SKM-1 treated with dmso at 0.1 percent for 144 hours (cell line): ENCODE measurements around the gene CYP2D6.
A peak's percentile ranks its signal among the peaks of the same experiment; 100 is the strongest.
"Not testable (repeated sequence)": the region's sequence is repeated elsewhere in the genome, so short reads cannot be mapped to it uniquely, and the experiment has no call there.

Experiments used
- DNase-seq: peaks from one replicate; lab custom pipeline; 2025; ENCODE audit not compliant: unreplicated experiment; lab: John Stamatoyannopoulos, UW

CYP2D6 gene

DNA sequence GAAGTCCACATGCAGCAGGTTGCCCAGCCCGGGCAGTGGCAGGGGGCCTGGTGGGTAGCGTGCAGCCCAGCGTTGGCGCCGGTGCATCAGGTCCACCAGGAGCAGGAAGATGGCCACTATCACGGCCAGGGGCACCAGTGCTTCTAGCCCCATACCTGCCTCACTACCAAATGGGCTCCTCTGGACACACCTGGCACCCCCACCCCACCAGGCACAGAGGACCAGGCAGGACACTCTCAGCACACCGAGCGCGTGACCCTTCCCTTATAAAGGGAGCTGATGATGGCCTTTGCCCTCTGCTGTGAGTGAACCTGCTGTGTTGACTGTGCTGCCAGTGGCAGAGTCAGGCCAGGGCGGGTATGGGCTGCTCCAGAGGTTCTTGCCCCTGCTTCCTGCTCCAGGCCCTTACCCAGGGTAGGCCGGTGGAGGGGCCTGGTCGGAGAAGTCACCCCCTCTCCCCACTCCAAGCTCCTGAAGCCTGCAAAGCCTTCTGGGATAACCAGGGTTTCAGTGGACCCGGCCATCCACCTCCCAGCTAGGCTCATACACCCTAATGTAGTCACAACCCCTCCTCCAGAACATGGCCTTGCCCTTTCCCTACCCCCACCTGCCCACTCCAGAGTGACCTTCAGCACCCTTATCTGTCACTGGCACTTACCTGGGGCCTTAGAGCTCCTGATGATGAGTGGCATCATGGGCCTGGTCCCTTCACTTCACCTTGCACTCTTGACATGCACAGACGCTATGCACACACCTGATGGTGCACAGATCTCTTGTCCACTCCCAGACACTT lies at the start of gene CYP2D6:
CYP2D6 (minus strand) TSS at position 172 of the 793 bp plus-strand sequence; CDS start at position 153, 19 bp downstream.
- DNase-seq: not testable (repeated sequence)

DNA sequence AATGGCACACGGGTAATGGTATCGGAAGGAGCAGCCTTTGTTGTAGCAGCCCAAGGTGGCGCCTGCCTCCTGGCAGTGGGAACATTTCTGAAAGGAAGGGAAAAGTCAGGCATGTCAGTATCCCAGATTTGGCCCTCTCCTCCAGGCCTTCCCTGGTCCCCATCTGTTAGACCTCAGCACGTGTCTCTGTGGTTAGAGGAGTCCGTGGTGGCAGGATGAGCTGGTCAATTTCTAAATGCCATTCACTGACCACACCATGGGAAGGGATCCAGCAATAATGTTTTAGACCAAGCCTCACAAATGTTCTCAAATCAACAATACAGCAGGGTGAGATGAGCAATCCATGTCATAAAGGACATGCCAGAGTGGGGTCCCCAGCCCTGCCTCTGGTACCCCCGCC lies 49.0 kb upstream of the CYP2D6 start:
- no peak for DNase-seq

GRCh38 chr22:42178910-42179519 lies 48.4 kb upstream of the CYP2D6 start:
- no peak for DNase-seq

DNA sequence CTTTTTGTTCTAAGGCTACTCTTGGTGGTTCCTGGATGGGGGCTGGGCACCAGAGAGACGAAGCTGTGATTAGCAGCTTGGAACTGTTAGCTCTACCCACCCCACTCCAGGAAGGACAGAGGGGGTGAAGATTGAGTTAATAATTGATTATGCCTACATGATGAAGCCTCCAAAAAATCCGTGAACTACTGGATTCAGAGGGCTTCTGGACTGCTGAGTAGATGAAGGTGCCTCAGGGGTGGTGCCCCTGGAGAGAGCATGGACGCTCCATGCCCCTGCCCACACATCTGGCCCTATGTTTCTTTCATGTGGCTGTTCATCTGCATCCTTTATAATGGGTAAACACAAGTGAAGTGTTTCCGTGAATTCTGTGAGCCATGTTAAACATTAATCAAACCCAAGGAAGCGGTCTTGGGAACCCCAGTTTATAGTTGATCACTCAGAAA lies 47.3 kb upstream of the CYP2D6 start:
- DNase-seq: no peak

DNA sequence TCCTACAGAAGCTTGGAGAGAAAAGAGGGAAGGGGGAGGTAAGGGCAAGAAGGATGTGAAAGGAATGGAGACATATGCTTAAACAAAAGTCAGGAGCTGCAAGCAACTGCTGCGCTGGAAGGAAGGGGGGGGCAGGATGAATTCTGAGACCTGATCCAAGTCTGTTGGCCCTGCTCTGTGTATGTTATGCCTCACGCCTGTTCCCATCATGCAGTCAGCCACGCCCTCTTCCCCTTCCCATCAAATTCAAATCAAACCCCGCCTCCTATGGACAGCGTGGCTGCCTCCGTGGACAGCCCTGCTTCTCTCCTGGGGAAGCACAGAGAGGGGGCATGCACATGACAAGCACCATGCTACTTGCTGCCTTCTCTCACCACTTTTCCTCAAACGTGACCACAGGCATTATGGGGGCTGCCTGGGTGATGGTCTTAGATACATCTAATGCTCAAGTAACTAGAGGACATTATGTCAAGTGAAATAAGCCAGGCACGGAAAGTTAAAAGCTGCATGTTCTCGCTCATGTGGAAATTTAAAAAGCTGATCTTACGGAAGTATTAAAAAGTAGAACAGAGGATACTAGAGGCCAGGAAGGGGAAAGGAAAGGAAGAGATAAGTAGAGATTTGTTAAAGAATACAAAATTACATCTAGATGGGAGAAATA lies 45.8 kb upstream of the CYP2D6 start:
- no peak for DNase-seq

GRCh38 chr22:42174062-42174461 lies 43.5 kb upstream of the CYP2D6 start:
- DNase-seq: no peak

DNA sequence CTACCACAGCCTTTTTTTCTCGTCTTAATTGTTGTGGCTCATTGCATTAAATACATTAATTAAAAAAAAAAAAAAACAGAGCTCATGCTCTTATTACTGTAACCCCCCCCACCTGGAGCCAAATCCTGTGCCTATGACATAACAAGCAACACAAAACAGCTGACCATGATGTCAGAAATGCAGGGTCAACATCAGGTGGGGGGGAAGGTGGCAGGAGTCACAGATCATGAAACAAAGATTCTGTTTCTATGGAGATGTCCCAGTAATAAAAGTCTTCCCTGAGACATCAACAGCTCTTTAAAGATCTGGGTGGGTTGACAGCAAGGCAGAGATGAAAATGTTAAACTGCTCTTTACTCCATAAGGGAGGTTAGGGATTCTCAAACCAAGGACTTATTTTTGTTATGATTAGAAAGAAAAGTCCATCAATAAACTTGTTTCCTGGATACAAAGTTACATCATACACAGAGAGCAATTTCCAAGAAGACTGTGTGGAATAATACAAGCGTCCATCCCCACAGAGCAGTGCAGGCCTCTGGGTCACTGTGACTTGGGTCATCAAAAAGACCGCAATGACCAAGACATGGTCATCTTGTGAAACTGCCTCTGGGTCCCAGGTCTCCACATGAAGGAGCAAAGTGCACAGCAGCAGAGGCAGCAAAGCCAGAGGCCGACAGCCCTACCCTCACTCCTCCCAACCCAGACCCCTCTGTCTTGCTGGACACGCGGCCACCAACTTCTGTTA lies 42.7 kb upstream of the CYP2D6 start:
- no peak for DNase-seq

DNA sequence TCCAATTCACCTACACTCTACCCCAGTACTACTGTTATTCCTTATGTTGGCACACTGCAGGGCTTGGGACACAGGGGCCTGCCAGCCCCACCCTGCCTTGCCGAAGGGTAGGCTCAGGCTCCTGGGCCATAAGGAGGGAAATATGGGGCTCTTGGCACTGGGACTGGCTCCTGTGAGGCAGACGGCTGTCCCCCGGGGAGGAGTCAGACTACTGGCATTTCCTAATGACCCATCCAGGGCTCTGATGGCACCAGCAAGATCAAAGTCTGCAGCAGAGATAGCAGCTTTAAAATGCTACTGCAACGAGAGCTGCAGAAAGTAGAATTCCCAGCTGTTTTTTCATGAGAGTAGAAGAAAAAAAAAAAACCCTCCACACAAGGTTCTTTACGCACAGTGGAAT lies 42.2 kb upstream of the CYP2D6 start:
- DNase-seq: no peak

DNA sequence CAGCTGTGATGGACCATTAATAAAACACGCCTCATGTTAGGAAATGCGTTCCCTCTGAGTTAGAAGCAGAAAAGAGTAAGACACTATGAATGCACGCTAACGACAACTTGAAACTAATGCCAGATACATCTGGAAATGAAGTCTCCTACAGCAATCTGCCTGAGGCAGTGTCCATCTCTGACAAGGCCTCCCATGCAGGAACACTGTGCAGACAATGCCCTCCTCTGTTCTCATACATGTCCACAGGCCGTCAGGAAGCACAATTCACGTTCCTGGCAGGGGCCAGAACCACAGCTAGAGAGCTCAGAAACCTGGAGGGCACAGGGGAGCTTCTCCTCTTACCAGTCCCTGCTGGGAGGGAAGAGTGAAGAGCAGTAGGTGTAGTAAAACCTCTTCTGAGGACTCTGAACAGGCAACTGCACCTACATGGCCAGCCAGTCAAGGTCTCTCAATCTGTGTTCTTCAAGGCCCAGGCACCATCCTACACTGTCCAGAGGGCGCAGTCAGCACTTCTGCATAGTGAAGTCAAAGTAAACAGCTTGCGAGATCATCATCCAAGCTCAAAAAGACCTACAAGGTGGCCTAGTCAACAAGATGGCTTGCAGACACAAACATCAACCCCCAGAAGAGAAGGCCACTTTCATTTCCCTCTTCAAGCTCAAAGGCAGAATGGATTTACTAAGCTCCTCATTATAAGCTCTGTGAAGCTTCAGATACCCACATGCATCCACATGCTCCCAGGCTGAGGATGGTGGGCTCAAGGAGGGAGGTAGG lies 41.5 kb upstream of the CYP2D6 start:
- no peak for DNase-seq

DNA sequence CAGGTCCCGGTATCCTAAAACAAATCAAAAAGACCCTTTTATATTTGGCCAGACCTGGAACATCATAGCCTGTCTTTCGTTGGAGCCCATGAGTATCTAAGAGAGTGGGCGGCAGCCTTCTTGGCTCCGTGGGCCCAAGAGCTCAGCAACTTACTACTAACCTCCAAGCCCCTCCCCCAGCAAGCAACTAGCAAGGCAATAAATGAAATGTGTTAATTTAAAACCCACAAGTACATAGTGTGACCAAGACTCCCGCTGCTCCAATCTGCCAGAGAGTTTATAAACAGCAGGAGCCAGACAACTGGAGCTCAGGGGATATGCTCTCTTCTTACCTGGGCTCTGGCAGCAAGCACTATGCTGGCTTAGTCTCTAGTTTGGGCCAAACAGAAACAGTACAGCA lies 40.8 kb upstream of the CYP2D6 start:
- no peak for DNase-seq

- DNase-seq: no peak
Observed at GRCh38 chr22:42170946-42171345, 40.3 kb upstream of the CYP2D6 start.

DNA sequence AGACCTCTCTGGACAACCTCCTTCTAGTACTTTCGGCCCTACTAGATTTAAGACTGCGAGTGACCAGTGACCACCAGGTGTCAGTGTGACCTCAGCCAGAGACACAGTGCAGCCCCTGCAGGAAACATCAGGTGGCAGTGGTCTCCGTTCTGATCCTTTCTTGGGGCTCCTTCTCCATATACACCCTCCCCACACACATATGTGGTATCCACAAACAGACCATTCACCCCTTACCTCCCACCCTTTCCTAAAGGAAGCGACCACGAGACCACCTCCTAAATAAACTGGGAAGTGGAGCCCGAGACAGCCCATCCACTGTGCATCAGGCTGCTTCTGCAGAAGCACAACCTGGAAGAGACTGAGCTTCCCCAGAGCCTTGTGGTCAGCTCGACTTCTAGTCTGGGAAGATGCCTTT lies 38.5 kb upstream of the CYP2D6 start:
- peak; percentile 32 for DNase-seq

DNA sequence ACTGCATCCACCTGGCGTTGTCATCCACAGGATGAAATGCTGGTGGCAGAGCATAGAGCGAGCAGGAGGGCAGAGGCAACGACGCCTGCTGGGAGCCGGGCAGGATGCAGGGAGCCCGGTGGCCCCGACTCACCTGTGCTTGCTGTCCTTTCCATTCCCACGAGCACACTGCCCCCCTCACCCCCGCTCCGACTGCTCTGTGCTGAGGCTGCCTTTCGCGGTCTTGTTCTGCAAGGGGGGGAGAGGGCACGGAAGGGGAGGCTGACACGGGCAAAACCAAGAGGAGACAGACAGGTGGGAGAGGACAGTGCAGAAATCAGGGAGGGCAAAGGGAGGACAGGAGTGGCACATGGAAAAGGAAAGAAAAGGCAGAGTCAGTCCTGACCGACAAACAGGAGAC lies 37.9 kb upstream of the CYP2D6 start:
- no peak for DNase-seq

DNA sequence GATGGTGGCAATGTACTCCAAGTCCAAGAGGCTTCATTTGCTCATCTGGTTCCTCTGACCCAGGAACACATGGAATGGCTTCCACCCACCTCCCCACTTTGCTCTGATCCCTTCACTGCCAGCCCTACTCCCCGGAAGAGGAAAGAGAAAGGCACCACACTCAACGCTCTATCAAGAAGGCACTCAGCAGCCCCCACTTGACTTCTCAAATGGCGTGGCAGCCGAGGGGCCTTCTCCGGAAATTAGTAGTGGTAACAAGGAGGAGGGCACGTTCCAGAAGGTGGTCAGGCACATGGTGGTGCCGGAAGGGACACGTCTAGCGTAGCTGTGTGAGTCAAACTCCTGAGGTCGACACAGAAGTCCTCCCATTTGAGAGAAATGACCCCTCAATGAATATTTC lies 36.5 kb upstream of the CYP2D6 start:
- no peak for DNase-seq

GRCh38 chr22:42164901-42165300 lies 34.3 kb upstream of the CYP2D6 start:
- no peak for DNase-seq

DNA sequence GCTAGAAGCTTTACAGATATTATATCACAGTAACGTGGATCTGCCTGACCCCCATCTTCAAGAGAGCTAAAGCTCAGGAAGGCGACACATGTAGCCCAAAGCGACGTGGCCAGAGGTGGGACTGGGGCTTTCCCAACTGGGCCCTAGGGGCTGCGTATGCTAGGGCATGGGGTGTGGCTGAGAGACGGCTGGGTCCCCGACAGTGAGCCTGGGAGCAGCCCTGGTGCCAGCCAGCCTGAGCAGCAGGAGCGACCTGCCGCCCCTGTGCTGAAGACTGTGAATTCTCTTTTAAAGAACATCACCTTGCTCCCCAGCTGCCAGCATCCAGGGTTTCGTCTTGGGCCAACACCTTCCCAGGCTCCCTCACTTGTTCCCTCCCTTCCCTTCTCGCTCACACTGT lies 32.9 kb upstream of the CYP2D6 start:
- DNase-seq: no peak

DNA sequence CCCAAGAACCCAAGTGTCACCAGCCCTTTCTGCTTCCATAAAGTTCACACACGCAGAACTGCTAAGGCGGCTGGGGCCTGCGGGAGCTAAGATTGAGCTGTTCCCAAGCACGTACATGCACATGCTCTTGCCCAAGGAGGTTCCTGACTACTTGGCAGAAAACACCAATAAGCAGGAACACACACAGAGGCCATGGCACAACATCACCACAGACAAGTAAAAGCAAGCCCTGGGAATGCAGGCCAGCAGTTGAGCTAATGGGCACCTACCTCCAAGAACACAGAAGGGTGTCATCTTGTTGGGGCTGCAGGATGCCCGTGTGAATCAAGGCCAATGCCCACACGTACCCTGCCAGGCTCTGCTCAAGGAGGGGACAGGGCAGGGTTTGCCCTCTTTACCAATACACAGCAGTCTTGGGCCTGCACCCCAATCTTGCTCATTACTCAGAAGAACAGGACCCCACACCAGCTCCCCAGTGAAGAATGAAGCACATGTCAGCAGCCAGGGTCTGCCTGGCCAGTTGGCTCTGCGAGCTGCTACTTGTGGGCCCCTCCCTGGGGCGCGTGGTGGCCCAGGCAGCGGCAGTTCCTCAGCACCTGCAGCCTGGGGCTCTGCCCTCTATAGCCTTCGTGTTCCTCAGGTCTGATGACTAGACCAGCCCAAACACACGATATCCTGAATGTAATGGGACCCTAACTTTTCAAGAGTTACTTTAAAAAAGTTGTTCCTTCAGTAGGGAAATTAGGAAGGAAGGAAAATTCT lies 32.3 kb upstream of the CYP2D6 start:
- no peak for DNase-seq

DNA sequence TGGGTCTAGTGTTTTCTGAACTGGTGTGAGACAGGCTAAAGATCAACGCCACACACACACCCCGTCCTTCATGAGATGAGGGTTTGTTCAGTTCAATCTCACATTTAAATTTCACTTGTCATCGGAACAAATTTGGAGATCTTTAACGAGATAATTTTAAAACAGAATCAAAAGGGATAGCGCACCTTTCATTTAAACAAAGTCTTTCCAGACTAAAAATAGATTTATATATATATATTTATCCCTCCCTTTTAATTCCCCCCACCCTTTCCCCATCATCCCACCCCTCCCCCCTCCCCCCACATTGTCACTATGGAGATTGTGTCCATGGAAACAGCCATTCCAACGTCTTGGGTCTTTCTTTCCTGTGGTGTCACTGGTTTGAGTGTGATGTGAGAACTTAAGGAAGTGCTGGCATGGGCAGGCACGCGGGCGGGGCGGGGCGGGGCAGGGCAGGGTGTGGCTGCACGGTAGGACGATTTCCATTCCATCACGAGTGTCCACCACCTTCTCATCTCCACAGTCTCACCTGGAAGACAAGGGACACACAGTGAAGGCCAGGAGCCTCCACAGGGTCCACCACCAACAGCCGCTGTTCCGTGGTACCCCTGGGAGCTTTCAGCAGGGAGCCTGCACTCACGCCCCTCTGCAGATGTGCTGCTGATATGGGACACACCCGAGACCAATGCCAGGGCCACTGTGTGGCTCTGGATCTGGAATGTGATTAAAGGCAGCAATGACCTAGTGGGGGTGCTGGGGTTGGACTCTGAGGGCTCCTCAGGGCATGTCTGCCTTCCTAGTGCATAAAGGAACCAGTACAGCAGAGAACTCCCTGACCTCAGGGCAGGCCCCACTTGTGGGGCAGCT lies 30.5 kb upstream of the CYP2D6 start:
- DNase-seq: no peak

- DNase-seq: no peak
Observed at GRCh38 chr22:42160251-42160650, 29.6 kb upstream of the CYP2D6 start.
